GM12878 (cell line): ENCODE data around the gene SYT1. TPM values are rescaled to one million over a fixed set of nuclear protein-coding genes. Genes with fewer than 3 reads are reported as not detected.

Source experiments
- ATAC-seq: fragments of 200-7000 bp; cut with Tn5 transposase; 3 replicates; pipeline ENCODE4 v1.9.1; 2020; ENCODE audit warnings: mild to moderate bottlenecking, moderate library complexity
- BruUV-seq: library from RNA; stranded (reverse); fragments of 400-500 nt; replicated peaks from 2 replicates; lab custom pipeline; 2021; lab: Mats Ljungman, UMichigan
- CTCF ChIA-PET: fragments of 300-600 bp; sonication (Branson Sonifier 250); formaldehyde crosslinking; extraction: SDS; loops from one replicate; lab custom pipeline; 2021; ENCODE audit warnings: inconsistent platforms; lab: Yijun Ruan, JAX
- POLR2A ChIA-PET: fragments of 350-600 bp; formaldehyde crosslinking; extraction: SDS; loops from one replicate; lab custom pipeline; 2021; ENCODE audit warnings: inconsistent platforms; lab: Charles Lee
- RAD21 ChIA-PET: fragments of 300-600 bp; sonication (Branson Sonifier 250); formaldehyde crosslinking; loops from one replicate; lab custom pipeline; 2023; ENCODE audit warnings: antibody characterized with exemption; ENCODE audit not compliant: unreplicated experiment; lab: Charles Lee
- SMC1A ChIA-PET: fragments of 300-600 bp; sonication (Branson Sonifier 250); formaldehyde crosslinking; loops from one replicate; lab custom pipeline; 2023; ENCODE audit not compliant: unreplicated experiment, uncharacterized antibody; lab: Charles Lee
- DNase-seq: peaks from one replicate; pipeline ENCODE4 v3.0.0-alpha.2; 2011; ENCODE audit warnings: low read depth, low spot score
- FAIRE-seq: peaks from 3 replicates; lab custom pipeline; 2011; peaks lifted over from hg19 to GRCh38; lab: Jason Lieb, UNC
- H2AFZ ChIP-seq: 2 replicates; pipeline ENCODE4 v1.6.0; 2011; ENCODE audit warnings: low read depth, low read length, control low read depth; ENCODE audit not compliant: control insufficient read depth
- H3K27ac ChIP-seq: 2 replicates; pipeline ENCODE4 v1.5.1; 2011; ENCODE audit warnings: control low read depth; ENCODE audit not compliant: control insufficient read depth, insufficient read depth
- H3K27me3 ChIP-seq, 2 experiments: replicated peaks in 1 of 2; 2 replicates each; pipeline versions ENCODE4 v1.6.0 to v1.6.1; 2011; ENCODE audit warnings: low read length in 1 of 2; ENCODE audit not compliant: control insufficient read depth in 2 of 2, insufficient read depth in 2 of 2
- H3K36me3 ChIP-seq, 2 experiments: 2 replicates each; pipeline ENCODE4 v1.5.1; 2011; ENCODE audit warnings: low read length in 1 of 2; ENCODE audit not compliant: control insufficient read depth in 2 of 2, insufficient read depth in 2 of 2
- H3K4me1 ChIP-seq: 2 replicates; pipeline ENCODE4 v1.6.1; 2011; ENCODE audit warnings: mild to moderate bottlenecking, low read length, moderate library complexity, mixed read lengths; ENCODE audit not compliant: control insufficient read depth, insufficient read depth
- H3K4me2 ChIP-seq: 2 replicates; pipeline ENCODE4 v1.6.0; 2011; ENCODE audit warnings: control low read depth; ENCODE audit not compliant: control insufficient read depth, insufficient read depth
- H3K4me3 ChIP-seq: fragments of 200-600 bp; sonication (generic); 2 replicates; pipeline ENCODE4 v1.5.1; 2016
- H3K79me2 ChIP-seq: 2 replicates; pipeline ENCODE4 v1.6.0; 2011; ENCODE audit warnings: low read length; ENCODE audit not compliant: control insufficient read depth, insufficient read depth
- H3K9ac ChIP-seq: 2 replicates; pipeline ENCODE4 v1.8.0; 2011; ENCODE audit warnings: low read length, control low read depth, mixed read lengths; ENCODE audit not compliant: control insufficient read depth, insufficient read depth
- H3K9me3 ChIP-seq: replicated peaks from 3 replicates; pipeline ENCODE4 v1.5.1; 2011; ENCODE audit warnings: mild to moderate bottlenecking, low read length; ENCODE audit not compliant: control insufficient read depth, insufficient read depth
- H4K20me1 ChIP-seq: 2 replicates; pipeline ENCODE4 v1.6.0; 2011; ENCODE audit not compliant: control insufficient read depth, insufficient read depth
- BACH1 ChIP-seq: fragments of 450-650 bp; IDR thresholded peaks from 2 replicates; pipeline ENCODE4 v1.6.1; 2017; ENCODE audit warnings: mild to moderate bottlenecking, borderline replicate concordance
- KAT2A ChIP-seq: conservative IDR thresholded peaks from 2 replicates; pipeline ENCODE4 v1.6.1; 2011; ENCODE audit warnings: low read depth, low read length; ENCODE audit not compliant: control insufficient read depth
- NFYB ChIP-seq: IDR thresholded peaks from 2 replicates; pipeline ENCODE4 v1.6.1; 2011; ENCODE audit warnings: low read depth, mild to moderate bottlenecking, low read length, improper control_type of control experiment, moderate library complexity; ENCODE audit not compliant: insufficient read depth
- POLR2AphosphoS5 ChIP-seq: IDR thresholded peaks from 2 replicates; pipeline ENCODE4 v1.6.1; 2011; ENCODE audit warnings: mild to moderate bottlenecking, low read length, inconsistent platforms
- SMAD1 ChIP-seq: fragments of 450-650 bp; IDR thresholded peaks from 2 replicates; pipeline ENCODE4 v1.6.1; 2018; ENCODE audit warnings: mild to moderate bottlenecking, low read depth; ENCODE audit not compliant: partially characterized antibody
- TBL1XR1 ChIP-seq: IDR thresholded peaks from 2 replicates; pipeline ENCODE4 v1.6.1; 2012; ENCODE audit warnings: low read depth, low read length, improper control_type of control experiment
- WGBS: methylation state at CpG from one replicate; pipeline ENCODE4 v1.1.6; 2016; ENCODE audit warnings: low lambda C conversion rate; ENCODE audit not compliant: insufficient replicate concordance, insufficient coverage; ENCODE audit errors: missing lambda C conversion rate; 5-methylcytosine and 5-hydroxymethylcytosine counted together
- in situ Hi-C: fragments of 300-500 bp; cut with MboI; formaldehyde crosslinking; loops from 9 replicates; pipeline ENCODE4 v1.14.3; 2018; ENCODE audit warnings: mixed read lengths
- intact Hi-C: fragments of 100-400 bp; cut with micrococcal nuclease; formaldehyde crosslinking; loops from one replicate; pipeline ENCODE4 v1.14.2; 2022; ENCODE audit not compliant: unreplicated experiment
- polyA plus RNA-seq, 11 experiments: library from polyadenylated mRNA; depleted of rRNA in 4 of 11; unstranded in 6 of 11; stranded (reverse) in 5 of 11; fragments of >200 nt; fragmentation: Nextera tagmentation in 4 of 11; fragmentation: Illumina TruSeq in 1 of 11; extraction: Ambion mirVana in 4 of 11; extraction: Trizol in 1 of 11; gene quantifications; 1 replicate in 1 of 11; 2 replicates in 10 of 11; pipeline versions ENCODE4 v1.2.1 to v1.2.3, GENCODE V29; 2011 to 2016; ENCODE audit warnings: inconsistent platforms in 2 of 11, missing spikeins in 2 of 11, low read depth in 1 of 11
- total RNA-seq, 4 experiments: library from RNA; depleted of rRNA in 3 of 4; stranded (reverse); fragments of >200 nt in 3 of 4; fragmentation: Illumina TruSeq in 1 of 4; extraction: Trizol in 1 of 4; gene quantifications; 2 replicates each; pipeline versions ENCODE4 v1.2.1 to v1.2.3, GENCODE V29; 2013 to 2021
- TF ChIP-seq, protein P1 (sequence below): fragments of 450-650 bp; IDR thresholded peaks from 2 replicates; pipeline ENCODE4 v1.6.1; 2017; ENCODE audit warnings: mild to moderate bottlenecking, low read depth, inconsistent platforms; ENCODE audit not compliant: poor library complexity, severe bottlenecking
- TF ChIP-seq, protein P2 (sequence below): IDR thresholded peaks from 2 replicates; pipeline ENCODE4 v1.6.1; 2011; ENCODE audit warnings: low read depth, low read length, improper control_type of control experiment, borderline replicate concordance

The SYT1 gene
- total and polyA plus RNA-seq, 10 of the 15 experiments (the other 5 are each of a cell fraction or from before 2014, with no cell fraction given), result 0.10 to 0.28 TPM; not detected in 8

DNA sequence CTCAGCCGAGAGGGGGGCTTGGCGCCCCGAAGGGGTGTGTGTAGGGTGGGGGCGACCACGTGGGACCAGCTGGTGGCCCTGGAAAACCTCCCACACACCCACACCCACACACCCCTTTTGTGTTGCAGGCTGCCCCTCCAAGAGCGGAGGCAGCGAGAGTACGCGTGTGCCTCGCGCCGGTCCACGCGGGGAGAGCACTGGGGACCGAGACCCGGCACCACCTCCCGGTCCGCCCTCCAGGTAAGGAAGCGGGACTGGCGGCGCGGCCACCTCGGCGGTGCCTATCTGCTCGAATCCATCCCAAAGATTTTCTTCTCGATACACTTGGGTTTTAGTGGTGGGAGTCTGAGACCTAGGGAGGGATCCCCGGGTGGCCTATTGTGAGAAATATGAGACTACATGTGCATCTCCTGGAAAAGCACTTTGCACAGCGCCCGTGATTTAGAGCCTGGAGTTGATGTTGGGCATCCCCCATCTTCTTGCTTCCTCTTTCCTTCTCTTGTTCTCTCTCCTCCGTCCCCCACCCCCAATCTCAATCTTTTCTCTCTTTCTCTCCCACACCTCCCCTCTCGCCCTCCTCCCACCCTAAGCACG lies 393 bp downstream of the SYT1 start:
- Histone ChIP-seq H3K4me2 (peak overlapping the region; percentile 86; the same call in 1 of the 2 replicates), H3K27ac (no peak overlapping the region), H3K27me3 (peaks cover 2% of the 10 kb centered on the region in 2 experiments; a peak in 3 of 4 replicates), H4K20me1 (no peaks in the 10 kb centered on the region), H3K9ac (no peak overlapping the region), H3K4me1 (peaks cover 3% of the 10 kb centered on the region), H2AFZ (no peak overlapping the region), H3K9me3 (no peaks in the 10 kb centered on the region), H3K4me3 (no peak overlapping the region; the same call in 1 of the 2 replicates), H3K79me2 (no peaks in the 10 kb centered on the region), H3K36me3 (no peaks in the 10 kb centered on the region)
- in situ Hi-C loops, result no loop called here
- TF ChIP-seq NFYB (no peak), BACH1 (no peak), SMAD1 (no peak), KAT2A (no peak), TBL1XR1 (no peak), POLR2AphosphoS5 (no peak)
- TF ChIP-seq, protein P1, sequence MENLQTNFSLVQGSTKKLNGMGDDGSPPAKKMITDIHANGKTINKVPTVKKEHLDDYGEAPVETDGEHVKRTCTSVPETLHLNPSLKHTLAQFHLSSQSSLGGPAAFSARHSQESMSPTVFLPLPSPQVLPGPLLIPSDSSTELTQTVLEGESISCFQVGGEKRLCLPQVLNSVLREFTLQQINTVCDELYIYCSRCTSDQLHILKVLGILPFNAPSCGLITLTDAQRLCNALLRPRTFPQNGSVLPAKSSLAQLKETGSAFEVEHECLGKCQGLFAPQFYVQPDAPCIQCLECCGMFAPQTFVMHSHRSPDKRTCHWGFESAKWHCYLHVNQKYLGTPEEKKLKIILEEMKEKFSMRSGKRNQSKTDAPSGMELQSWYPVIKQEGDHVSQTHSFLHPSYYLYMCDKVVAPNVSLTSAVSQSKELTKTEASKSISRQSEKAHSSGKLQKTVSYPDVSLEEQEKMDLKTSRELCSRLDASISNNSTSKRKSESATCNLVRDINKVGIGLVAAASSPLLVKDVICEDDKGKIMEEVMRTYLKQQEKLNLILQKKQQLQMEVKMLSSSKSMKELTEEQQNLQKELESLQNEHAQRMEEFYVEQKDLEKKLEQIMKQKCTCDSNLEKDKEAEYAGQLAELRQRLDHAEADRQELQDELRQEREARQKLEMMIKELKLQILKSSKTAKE, result no peak
- TF ChIP-seq, protein P2, sequence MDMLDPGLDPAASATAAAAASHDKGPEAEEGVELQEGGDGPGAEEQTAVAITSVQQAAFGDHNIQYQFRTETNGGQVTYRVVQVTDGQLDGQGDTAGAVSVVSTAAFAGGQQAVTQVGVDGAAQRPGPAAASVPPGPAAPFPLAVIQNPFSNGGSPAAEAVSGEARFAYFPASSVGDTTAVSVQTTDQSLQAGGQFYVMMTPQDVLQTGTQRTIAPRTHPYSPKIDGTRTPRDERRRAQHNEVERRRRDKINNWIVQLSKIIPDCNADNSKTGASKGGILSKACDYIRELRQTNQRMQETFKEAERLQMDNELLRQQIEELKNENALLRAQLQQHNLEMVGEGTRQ, result no peak
- BruUV-seq, result no TSS peak
- ChIA-PET RAD21 (no interaction called here), CTCF (no interaction called here), POLR2A (no interaction called here), SMC1A (interaction anchor here (2.0 kb wide), 1 partner anchor 8 kb away, joined by 6 read pairs; no protein-coding TSS in a partner anchor)
- WGBS, result 22% methylated on average over 28 of the region's 32 CpGs
- ATAC-seq (peak; percentile 17), DNase-seq (no peak), FAIRE-seq (no peak)
- intact Hi-C loops, result no loop called here
